ENCODE results near the gene AMMECR1L.
"Not testable (repeated sequence)": the region's sequence is repeated elsewhere in the genome, so short reads cannot be mapped to it uniquely, and the experiment has no call there.

The AMMECR1L gene

DNA sequence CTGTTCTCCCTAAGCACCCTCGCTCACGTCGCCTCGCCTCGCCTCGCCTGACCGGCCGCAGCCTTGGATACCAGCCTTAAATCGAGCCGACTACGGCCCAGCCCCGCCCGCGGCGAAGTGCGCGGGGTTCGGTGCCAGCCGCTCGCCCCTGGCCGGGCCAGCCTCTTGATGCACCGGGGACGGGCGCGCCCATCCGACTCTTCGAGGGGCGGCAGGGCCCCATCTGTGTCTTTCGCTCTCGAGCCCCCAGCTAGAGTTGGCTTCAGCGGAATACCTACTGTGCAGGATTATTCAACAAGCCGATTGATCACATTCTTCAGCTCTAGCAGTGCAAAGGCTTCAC is 808 bp upstream of the AMMECR1L start:
- DNase-seq, result not testable (repeated sequence)

DNA sequence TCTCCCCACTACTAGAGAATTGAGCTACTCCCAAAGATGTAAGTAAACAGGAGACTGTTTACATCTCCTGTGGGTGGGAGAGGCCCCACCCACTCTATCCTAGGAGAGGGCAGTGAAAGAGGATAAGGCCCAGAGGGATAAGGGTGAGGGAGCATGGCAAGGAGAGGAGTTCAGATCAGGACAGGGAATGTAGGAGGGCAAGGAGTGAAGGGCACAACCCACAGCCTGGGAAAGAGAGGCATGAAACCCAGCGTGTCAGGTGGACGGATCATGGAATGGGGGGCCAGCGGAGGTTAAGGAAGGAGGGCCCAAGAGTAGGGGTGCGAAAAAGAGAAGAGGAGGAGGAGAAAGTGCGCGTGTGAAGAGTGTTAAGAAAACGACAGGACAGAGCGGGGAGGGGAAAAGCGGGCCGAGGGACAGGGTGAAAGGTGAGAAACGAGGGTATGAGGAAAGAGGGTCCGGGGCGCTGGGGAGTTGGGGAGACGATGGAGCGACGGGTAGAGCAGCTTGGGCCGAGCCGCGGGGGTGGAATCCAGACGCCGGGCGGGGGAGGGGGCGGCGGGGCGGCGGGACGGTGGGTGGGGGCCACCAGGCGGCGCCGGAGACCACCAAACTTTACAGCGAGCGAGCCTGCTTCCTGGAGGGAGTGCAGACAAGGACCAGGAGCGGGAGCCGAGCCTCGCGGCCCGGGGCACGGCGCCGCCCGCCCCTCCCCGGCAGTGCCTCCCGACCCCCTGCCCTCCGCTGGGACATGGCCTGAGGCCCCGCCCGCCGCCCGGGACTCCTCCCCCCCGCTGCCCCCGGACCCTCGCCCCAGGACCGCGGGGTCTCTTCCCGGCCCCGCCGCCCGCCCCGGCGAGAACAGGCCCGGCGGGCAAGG is 655 bp downstream of the AMMECR1L start:
- DNase-seq, result peak; percentile 18

DNA sequence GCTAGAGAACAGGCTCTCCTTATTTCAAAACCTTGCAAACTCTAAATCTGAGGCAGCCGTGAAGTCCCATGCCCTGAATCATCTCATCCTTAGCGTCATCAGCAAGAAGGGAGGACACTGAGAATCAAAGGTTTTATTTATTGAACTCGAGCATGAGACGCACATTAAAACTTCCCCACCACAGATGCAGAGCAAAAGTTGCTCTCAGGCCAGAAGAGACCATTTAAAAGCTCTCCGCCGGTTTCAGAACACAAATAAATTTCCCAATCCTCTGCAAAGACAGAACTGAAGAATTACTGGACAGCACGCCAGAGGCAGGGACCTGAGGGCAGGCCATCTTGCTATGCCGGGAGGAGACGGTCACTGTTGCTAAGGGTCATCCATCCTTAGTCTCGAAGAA is 1.3 kb downstream of the AMMECR1L start:
- no peak for DNase-seq

DNA sequence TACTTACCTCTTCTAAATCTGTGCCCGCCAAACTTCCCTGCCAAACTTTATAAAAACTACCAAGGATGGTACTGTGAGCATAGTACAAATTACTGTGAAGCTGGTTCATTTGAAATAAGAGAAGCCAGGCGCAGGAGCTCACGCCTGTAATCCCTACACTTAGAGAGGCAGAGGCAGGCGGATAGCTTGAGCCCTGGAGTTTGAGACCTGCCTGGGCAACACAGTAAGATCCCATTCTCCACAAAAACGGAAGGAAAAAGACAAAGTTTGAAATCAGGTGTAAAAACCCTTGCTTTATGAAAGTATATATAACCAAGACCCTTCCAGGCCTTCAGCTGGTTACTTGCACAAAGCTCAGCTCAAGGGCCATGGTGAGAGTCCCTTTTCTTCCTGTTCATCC is 5.9 kb downstream of the AMMECR1L start:
- no peak for DNase-seq

DNA sequence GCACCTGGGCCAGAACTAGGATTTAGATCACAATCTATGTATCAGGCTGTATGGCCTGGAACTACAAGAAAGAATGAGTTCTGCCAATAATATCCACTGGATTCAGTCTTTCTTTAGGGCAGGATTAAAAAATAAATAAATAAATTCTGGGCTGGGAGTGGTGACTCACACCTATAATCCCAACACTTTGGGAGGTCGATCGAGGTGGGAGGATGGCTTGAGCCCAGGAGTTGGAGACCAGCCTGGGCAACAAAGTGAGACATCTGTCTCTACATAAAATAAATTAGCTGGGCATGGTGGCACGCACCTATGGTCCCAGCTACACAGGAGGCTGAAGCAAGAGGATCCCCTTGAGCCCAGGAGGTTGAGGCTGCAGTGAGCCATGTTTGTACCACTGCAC is 8.1 kb downstream of the AMMECR1L start:
- no peak for DNase-seq

- no peak for DNase-seq
Observed at GRCh38 chr2:127877136-127877535, 8.6 kb downstream of the AMMECR1L start.

DNA sequence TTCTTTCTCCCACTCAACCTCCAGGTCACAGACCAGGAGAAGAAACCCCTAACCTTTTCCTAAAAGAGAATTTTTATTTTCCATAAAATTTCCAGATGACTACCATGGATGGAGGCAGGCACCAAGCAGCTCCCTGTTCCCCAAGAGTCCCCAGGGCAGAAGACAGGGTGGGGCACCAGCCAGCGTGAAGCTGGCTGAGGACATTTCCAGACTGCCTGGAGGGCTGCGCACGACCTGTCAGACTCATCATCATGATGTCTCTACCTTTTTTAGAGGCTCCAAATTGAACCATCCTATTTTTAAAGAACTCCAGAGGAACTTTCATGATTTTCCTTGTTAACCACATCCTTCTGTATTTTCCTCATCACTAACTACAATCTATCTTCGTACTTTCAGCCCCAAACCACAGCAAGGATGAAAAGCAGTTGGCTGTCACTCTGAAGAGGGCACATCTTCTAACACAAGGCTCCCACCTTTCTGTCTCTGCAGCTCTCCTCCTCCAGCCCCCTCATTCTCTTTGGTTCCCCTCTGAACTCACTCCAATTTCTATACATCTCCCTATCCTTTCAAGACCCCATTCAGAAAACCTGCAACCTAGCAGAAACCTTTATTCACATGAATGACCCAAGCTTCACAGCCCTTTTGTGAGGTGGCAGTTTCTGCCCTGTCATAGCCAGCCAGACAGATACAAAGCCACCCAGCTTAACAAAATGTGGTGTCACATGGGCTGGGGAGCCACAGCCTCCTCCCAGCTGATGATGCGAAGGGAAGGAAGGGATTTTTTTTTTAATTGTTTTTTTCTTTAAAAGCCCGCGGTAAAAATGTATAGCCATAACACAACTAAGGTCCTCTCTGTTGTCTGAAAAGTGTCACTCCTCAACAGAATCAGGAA is 11.1 kb downstream of the AMMECR1L start:
- DNase-seq, result no peak

GRCh38 chr2:127873707-127874303 is 12.0 kb downstream of the AMMECR1L start:
- no peak for DNase-seq

GRCh38 chr2:127872354-127872753 is 13.4 kb downstream of the AMMECR1L start:
- no peak for DNase-seq

- no peak for DNase-seq
Observed at GRCh38 chr2:127865926-127866325, 19.8 kb downstream of the AMMECR1L start.

- DNase-seq, result no peak
Observed at GRCh38 chr2:127864877-127865276, 20.9 kb downstream of the AMMECR1L start.

DNA sequence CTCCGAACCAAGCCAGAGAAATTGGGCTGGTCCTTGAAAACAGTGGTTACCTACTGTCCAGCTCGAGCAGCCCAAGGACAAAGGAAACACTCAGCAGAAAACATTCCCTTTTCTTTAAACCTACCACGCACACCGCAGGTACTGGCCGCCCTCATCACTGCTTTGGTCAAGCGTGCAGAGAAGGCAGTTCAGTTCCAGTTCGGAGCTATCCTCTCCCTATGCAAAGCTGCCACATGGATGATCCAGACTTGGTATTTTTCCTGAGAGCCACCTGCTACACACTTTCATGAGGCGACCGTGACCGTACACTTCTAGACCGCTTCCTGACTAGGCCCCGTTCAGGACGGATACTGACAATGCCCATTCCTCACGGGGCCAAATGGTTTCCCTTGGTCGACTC is 23.5 kb downstream of the AMMECR1L start:
- DNase-seq, result no peak

GRCh38 chr2:127860130-127860529 is 25.6 kb downstream of the AMMECR1L start:
- no peak for DNase-seq

DNA sequence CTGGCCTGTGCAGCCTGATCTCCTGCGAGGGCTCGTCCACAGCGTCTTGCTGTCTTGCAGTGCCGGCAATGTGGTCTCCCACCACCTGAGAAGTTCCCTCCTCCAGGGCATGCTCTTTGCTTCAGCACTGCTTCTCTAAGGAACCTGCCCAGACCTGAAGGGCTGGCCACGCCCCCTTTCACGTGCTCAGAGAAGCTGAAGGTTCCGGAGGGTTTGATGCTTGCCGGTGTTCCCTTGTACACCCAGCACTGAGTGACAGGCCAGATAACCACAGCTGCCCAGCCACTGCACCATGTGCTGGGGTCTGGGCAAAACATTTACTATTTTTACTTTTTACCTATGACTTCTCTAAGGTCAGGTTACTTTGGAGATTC is 26.1 kb downstream of the AMMECR1L start:
- peak; percentile 42 for DNase-seq

DNA sequence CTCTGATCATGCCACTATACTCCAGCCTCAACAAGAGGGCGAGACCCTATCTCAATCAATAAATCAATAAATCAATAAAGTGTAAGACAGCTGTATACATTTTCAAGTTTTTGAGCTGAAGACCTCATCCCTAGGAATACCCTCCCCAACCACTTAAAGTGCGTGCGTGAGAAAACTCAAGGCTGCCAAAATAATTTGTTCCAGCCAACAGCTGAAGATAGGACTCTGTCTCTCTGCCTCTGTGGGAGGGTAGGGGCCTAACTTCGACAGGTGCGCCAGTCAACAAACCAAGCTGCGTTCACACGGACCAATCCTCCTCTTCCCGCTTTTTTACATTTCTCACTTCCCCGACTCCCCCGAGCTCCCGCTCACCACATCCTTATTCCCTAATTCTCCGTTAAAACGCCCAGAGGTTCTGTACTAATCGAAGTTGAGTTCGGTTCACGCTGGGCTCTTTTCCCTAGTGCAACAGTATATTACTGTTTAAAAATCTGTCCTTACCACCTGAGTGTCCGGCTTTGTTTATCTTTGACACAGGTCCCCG is 28.4 kb downstream of the AMMECR1L start:
- no peak for DNase-seq

- no peak for DNase-seq
Observed at GRCh38 chr2:127853671-127854070, 32.1 kb downstream of the AMMECR1L start.

DNA sequence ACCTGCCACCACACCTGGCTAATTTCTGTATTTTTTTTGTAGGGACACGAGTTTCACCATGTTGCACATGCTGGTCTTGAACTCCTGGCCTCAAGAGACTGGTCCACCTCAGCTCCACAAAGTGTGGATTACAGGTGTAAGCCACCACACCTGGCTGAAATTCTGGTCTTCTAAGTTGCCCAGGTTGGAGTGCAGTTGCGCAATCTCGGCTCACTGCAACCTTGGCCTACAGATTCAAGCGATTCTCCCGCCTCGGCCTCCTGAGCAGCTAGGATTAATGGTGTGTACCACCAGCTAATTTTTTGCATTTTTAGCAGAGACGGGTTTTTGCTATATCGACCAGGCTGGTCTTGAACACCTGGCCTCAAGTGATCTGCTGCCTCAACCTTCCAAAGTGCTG is 33.4 kb downstream of the AMMECR1L start:
- DNase-seq, result no peak

DNA sequence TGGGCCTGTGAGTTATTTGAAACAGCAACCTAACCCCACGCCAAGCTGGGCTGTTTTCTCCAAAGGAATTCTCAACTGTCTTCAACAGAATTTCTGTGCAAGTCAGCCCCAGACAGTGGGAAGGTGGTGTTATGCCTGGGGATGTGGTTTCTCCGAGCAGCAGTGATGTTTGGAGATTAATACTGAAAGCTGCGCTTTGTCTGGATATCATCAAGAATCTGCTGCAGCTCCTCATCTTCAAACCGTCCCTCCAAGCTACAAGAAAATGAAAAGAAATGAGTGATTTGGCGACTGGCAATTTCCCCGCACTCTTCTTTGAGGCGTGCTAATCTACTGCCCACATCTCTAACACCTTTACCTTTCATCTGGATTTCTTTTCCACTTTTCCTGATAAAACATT is 37.8 kb downstream of the AMMECR1L start:
- no peak for DNase-seq

GRCh38 chr2:127844973-127845372 is 40.8 kb downstream of the AMMECR1L start:
- no peak for DNase-seq

DNA sequence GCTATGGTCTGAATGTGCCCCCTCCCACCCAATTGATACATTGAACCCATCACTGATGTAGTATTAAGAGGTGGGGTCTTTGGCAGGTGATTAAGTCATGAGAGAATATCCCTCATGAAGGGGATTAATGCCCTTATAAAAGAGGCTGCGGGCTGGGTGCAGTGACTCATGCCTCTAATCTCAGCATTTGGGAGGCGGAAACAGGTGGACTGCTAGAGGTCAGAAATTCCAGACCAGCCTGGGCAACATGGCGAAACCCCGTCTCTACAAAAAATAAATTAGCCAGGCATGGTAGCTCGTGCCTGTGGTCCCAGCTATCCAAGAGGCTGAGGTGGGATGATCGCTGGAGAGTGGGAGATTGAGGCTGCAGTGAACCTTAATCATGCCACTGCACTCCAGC is 42.1 kb downstream of the AMMECR1L start:
- no peak for DNase-seq

- DNase-seq, result no peak
Observed at GRCh38 chr2:127841466-127842178, 44.1 kb downstream of the AMMECR1L start.

- DNase-seq, result no peak
Observed at GRCh38 chr2:127840893-127841292, 44.9 kb downstream of the AMMECR1L start.

DNA sequence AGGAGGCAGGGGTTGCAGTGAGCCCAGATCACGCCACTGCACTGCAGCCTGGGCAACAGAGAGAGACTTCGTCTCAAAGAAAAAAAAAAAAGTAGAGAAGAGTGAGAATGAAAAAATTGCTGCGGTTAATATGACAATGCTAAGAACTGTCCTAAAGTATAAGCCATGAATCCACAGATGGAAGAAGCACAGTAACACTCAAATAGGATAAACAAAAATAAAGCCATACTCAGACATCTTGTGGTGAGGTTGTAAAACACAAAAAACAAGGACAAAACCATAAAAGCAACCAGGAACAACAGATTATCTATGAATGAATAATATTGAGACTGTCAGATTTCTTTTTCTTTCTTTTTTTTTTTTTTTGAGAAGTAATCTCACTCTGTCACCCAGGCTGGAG is 50.8 kb downstream of the AMMECR1L start:
- DNase-seq, result no peak
